SK-N-SH treated with all-trans-retinoic acid at 6 μM for 48 hours (cell line): ENCODE results near the gene WDR90.
A peak's percentile ranks its signal among the peaks of the same experiment; 100 is the strongest.

Experiments
- ATAC-seq: fragments of 200-7000 bp; cut with Tn5 transposase; 3 replicates; pipeline ENCODE4 v1.9.1; 2020; ENCODE audit warnings: mild to moderate bottlenecking, moderate library complexity
- ARNTL ChIP-seq: fragments of 450-650 bp; formaldehyde crosslinking; IDR thresholded peaks from 2 replicates; pipeline ENCODE4 v1.5.0; 2020; ENCODE audit warnings: low read depth, mild to moderate bottlenecking, moderate library complexity, borderline replicate concordance
- BACH2 ChIP-seq: fragments of 250-450 bp; sonication (Bioruptor Pico); IDR thresholded peaks from 2 replicates; pipeline ENCODE4 v1.9.0; 2021; ENCODE audit warnings: mild to moderate bottlenecking, borderline replicate concordance
- CSDC2 ChIP-seq: fragments of 250-450 bp; sonication (Bioruptor Pico); IDR thresholded peaks from 2 replicates; pipeline ENCODE4 v1.5.0; 2020; ENCODE audit warnings: mild to moderate bottlenecking, moderate library complexity
- ESRRG ChIP-seq: fragments of 250-450 bp; sonication (Bioruptor Pico); IDR thresholded peaks from 2 replicates; pipeline ENCODE4 v1.6.1; 2021; ENCODE audit warnings: mild to moderate bottlenecking
- GLIS3 ChIP-seq: fragments of 250-450 bp; sonication (Bioruptor Pico); IDR thresholded peaks from 2 replicates; pipeline ENCODE4 v1.5.0; 2020; ENCODE audit warnings: mild to moderate bottlenecking, moderate library complexity
- ISL1 ChIP-seq: fragments of 250-450 bp; sonication (Bioruptor Pico); IDR thresholded peaks from 2 replicates; pipeline ENCODE4 v2.1.2; 2022; ENCODE audit warnings: mild to moderate bottlenecking, moderate library complexity
- OSR1 ChIP-seq: fragments of 250-450 bp; sonication (Bioruptor Pico); IDR thresholded peaks from 2 replicates; pipeline ENCODE4 v1.8.0; 2022; ENCODE audit warnings: moderate library complexity, mild to moderate bottlenecking, inconsistent platforms
- PPARA ChIP-seq: fragments of 250-450 bp; sonication (Bioruptor Pico); IDR thresholded peaks from 2 replicates; pipeline ENCODE4 v1.5.0; 2020; ENCODE audit warnings: mild to moderate bottlenecking, borderline replicate concordance
- RARB ChIP-seq: fragments of 250-450 bp; sonication (Bioruptor Pico); IDR thresholded peaks from 2 replicates; pipeline ENCODE4 v1.8.0; 2021; ENCODE audit warnings: mild to moderate bottlenecking, moderate library complexity
- SNAI2 ChIP-seq: fragments of 250-450 bp; sonication (Bioruptor Pico); IDR thresholded peaks from 2 replicates; pipeline ENCODE4 v1.5.0; 2020; ENCODE audit warnings: mild to moderate bottlenecking, moderate library complexity
- TCF4 ChIP-seq: fragments of 250-450 bp; sonication (Bioruptor Pico); IDR thresholded peaks from 2 replicates; pipeline ENCODE4 v1.8.0; 2021; ENCODE audit warnings: mild to moderate bottlenecking, moderate library complexity, borderline replicate concordance
- TOX ChIP-seq: fragments of 250-450 bp; sonication (Bioruptor Pico); IDR thresholded peaks from 2 replicates; pipeline ENCODE4 v1.8.0; 2021; ENCODE audit warnings: mild to moderate bottlenecking, moderate library complexity, borderline replicate concordance
- ZC3H10 ChIP-seq: fragments of 250-450 bp; sonication (Bioruptor Pico); IDR thresholded peaks from 2 replicates; pipeline ENCODE4 v1.5.1; 2021; ENCODE audit warnings: mild to moderate bottlenecking, moderate library complexity
- ZFP3 ChIP-seq: fragments of 250-450 bp; sonication (Bioruptor Pico); IDR thresholded peaks from 2 replicates; pipeline ENCODE4 v1.5.0; 2020; ENCODE audit warnings: mild to moderate bottlenecking, moderate library complexity
- ZNF8 ChIP-seq: fragments of 450-650 bp; formaldehyde crosslinking; IDR thresholded peaks from 2 replicates; pipeline ENCODE4 v1.5.0; 2020; ENCODE audit warnings: mild to moderate bottlenecking, moderate library complexity
- TF ChIP-seq, protein P1 (sequence below): fragments of 250-450 bp; sonication (Bioruptor Pico); IDR thresholded peaks from 2 replicates; pipeline ENCODE4 v1.8.0; 2020; ENCODE audit warnings: mild to moderate bottlenecking, moderate library complexity, borderline replicate concordance
- TF ChIP-seq, protein P2 (sequence below): fragments of 250-450 bp; sonication (Bioruptor Pico); IDR thresholded peaks from 2 replicates; pipeline ENCODE4 v1.8.0; 2021; ENCODE audit warnings: low read depth, mild to moderate bottlenecking, moderate library complexity, borderline replicate concordance
- TF ChIP-seq, protein P3 (sequence below): fragments of 250-450 bp; sonication (Bioruptor Pico); IDR thresholded peaks from 2 replicates; pipeline ENCODE4 v1.5.1; 2021; ENCODE audit warnings: mild to moderate bottlenecking, moderate library complexity

The WDR90 gene

DNA sequence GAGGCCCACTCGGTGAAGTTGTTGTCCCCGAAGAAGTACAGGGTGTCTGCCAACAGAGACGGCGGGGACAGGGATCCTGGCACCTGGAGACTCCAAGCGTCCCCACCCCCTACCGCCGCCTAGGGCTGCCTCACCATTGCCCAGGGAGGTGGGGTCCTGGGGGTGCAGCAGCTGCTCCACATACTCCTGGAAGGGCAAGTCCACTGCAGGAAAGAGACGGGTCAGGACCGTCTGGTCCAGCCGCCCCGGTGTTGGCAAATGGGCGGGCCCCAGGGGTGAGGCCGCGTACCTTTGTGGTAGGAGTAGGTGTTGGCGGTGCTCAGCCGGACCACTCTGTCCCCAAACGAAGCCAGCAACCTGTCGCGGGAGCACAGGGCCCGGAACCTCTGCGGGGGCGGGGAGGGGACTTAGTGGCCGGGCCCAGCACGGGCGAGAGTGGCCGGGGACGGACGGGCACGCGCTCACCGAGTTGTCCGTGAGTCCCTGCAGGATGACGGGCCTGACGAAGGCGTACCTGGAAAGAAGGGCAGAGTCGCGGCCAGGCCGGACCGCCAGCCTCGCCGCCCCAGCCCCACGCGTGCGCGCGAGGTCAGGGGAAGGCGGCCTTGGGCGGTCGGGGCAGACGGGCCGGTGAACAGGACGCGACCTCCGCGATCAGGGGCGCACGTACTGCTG lies 34.4 kb downstream of the WDR90 start:
- no peak for ATAC-seq

DNA sequence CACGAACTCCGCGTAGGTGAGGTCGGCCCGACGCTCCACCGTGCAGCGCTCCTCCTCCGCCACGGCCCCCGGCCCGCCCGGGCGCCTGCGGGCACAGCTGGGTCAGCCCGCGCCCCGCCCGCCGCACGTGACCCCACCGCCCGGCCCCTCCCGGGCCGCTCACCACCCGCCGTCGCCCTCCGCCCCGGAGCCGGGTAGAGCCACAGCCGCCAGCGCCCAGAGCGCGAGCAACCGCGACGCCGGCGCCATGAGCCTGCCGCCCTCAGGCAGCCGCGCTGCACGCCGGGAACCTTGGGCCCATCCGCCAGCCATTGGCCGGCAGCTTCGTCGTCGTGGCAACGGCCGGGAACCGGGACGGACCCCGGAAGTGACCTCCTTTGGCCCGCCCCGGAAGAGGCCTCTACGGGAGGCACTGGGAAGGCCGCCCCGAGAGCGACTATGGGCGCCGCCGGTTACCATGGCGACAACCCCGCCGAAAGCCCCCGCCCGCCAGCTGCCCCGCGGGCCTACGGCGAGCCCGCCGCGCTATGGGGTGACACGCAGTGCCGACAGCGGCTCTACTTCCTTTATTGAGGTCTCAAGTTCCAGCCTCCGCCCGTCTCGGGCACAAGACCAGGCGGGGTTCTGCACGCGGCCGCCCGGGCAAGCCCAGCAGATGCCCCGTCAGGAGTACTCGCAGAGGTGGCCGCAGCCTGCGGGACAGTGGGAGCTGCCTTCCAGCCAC lies 35.1 kb downstream of the WDR90 start, which contains the start of gene JMJD8:
JMJD8 (minus strand) TSS at position 264 of the 724 bp plus-strand sequence; CDS start at position 249, 15 bp downstream.
- TF ChIP-seq TCF4 (CRISPR knock-in tag) (no peak), ZC3H10 (CRISPR knock-in tag) (0 out of 2 replicates have a peak, but pooled peaks have one; percentile 41)
- TF ChIP-seq, protein P1, sequence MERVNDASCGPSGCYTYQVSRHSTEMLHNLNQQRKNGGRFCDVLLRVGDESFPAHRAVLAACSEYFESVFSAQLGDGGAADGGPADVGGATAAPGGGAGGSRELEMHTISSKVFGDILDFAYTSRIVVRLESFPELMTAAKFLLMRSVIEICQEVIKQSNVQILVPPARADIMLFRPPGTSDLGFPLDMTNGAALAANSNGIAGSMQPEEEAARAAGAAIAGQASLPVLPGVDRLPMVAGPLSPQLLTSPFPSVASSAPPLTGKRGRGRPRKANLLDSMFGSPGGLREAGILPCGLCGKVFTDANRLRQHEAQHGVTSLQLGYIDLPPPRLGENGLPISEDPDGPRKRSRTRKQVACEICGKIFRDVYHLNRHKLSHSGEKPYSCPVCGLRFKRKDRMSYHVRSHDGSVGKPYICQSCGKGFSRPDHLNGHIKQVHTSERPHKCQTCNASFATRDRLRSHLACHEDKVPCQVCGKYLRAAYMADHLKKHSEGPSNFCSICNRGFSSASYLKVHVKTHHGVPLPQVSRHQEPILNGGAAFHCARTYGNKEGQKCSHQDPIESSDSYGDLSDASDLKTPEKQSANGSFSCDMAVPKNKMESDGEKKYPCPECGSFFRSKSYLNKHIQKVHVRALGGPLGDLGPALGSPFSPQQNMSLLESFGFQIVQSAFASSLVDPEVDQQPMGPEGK (CRISPR knock-in tag): no peak
- TF ChIP-seq, protein P2, sequence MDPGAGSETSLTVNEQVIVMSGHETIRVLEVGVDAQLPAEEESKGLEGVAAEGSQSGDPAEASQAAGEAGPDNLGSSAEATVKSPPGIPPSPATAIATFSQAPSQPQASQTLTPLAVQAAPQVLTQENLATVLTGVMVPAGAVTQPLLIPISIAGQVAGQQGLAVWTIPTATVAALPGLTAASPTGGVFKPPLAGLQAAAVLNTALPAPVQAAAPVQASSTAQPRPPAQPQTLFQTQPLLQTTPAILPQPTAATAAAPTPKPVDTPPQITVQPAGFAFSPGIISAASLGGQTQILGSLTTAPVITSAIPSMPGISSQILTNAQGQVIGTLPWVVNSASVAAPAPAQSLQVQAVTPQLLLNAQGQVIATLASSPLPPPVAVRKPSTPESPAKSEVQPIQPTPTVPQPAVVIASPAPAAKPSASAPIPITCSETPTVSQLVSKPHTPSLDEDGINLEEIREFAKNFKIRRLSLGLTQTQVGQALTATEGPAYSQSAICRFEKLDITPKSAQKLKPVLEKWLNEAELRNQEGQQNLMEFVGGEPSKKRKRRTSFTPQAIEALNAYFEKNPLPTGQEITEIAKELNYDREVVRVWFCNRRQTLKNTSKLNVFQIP: no peak
- peak; percentile 68 for ATAC-seq

More for the DNA sequence above, 34.4 kb downstream of the WDR90 start:
- TF ChIP-seq OSR1 (CRISPR knock-in tag) (no peak), GLIS3 (no peak), ZNF8 (CRISPR knock-in tag) (no peak), SNAI2 (no peak), RARB (no peak; the same call in 1 of the 2 replicates), ARNTL (CRISPR knock-in tag) (no peak), PPARA (CRISPR knock-in tag) (no peak), ESRRG (CRISPR knock-in tag) (no peak), TOX (CRISPR knock-in tag) (no peak), ZFP3 (CRISPR knock-in tag) (no peak), CSDC2 (CRISPR knock-in tag) (no peak)
- TF ChIP-seq, protein P1 (CRISPR knock-in tag): no peak
- TF ChIP-seq, protein P2: no peak
- TF ChIP-seq, protein P3, sequence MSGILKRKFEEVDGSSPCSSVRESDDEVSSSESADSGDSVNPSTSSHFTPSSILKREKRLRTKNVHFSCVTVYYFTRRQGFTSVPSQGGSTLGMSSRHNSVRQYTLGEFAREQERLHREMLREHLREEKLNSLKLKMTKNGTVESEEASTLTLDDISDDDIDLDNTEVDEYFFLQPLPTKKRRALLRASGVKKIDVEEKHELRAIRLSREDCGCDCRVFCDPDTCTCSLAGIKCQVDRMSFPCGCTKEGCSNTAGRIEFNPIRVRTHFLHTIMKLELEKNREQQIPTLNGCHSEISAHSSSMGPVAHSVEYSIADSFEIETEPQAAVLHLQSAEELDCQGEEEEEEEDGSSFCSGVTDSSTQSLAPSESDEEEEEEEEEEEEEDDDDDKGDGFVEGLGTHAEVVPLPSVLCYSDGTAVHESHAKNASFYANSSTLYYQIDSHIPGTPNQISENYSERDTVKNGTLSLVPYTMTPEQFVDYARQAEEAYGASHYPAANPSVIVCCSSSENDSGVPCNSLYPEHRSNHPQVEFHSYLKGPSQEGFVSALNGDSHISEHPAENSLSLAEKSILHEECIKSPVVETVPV (CRISPR knock-in tag): no peak

DNA sequence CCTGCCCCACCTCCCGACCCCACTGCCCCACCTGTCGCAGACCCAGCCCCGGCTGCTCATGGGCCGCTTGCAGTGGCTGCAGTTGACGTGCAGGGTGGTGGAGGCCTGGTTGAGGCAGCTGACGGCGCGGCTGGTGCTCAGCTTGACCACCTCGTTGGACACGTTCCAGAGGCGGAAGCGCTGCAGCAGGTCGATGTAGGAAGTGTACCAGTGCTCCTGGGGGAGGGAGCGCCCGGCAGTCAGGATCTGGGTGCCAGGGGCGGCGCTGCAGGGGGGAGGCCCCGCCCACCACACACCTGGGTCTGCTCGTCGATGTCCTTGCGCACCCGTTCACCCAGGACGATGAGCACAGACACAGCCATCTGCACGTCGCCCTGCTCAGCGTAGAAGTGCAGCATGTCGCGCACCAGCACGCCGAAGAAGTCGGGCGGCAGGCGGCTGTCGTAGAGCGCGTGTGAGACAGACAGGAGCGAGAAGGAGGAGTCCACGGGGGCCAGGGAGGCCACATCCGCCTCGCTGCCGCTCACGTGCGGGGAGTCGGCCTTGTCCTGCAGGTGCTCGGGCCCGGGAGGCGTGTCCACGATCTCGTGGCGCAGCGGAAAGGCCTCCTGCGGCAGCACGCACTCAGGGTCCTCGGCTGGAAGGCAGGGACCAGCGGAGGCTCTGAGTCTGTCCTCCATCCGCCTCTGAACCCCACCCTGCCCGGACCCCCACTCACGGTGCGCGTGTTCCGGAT lies 36.0 kb downstream of the WDR90 start:
- no peak for ATAC-seq
- TF ChIP-seq ISL1 (CRISPR knock-in tag) (no peak), ZC3H10 (CRISPR knock-in tag) (no peak), BACH2 (CRISPR knock-in tag) (no peak), ZNF8 (CRISPR knock-in tag) (no peak), ARNTL (CRISPR knock-in tag) (no peak)
